Germinal center (tissue), 1 donor: Measurements from ENCODE around the gene KLHL36.

Experiments used
- DNase-seq: peaks from one replicate; pipeline ENCODE4 v3.0.0; 2012; ENCODE audit warnings: mixed read lengths, low spot score

KLHL36 gene

GRCh38 chr16:84648595-84649510 lies 542 bp downstream of the KLHL36 start:
- peak; percentile 78 for DNase-seq

GRCh38 chr16:84649511-84649861 lies 1.2 kb downstream of the KLHL36 start:
- DNase-seq = no peak

- no peak for DNase-seq
These were observed 2.0 kb downstream of the KLHL36 start for GRCh38 chr16:84650062-84650991.

- no peak for DNase-seq
These were observed 4.3 kb downstream of the KLHL36 start for GRCh38 chr16:84652566-84652965.

DNA sequence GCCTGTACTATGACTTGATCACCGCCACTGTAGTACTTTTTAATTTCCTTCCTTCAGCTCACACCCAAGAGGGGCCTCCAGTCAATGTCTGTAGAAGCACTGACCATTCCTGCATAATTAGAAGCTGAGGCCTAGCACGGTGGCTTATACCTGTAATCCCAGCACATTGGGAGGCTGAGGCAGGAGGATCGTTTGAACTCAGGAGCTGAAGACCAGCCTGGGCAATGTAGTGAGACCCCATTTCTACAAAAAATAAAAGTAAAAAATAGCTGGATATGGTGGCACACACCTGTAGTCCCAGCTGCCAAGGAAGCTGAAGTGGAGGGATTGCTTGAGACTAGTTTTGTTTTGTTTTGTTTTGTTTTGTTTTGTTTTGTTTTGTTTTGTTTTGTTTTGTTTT lies 5.9 kb downstream of the KLHL36 start:
- no peak for DNase-seq

- no peak for DNase-seq
These were observed 6.7 kb downstream of the KLHL36 start for GRCh38 chr16:84654998-84655397.

GRCh38 chr16:84656649-84657048 lies 8.3 kb downstream of the KLHL36 start:
- DNase-seq = peak; percentile 46

- DNase-seq = no peak
These were observed 9.0 kb downstream of the KLHL36 start for GRCh38 chr16:84657229-84657837.

DNA sequence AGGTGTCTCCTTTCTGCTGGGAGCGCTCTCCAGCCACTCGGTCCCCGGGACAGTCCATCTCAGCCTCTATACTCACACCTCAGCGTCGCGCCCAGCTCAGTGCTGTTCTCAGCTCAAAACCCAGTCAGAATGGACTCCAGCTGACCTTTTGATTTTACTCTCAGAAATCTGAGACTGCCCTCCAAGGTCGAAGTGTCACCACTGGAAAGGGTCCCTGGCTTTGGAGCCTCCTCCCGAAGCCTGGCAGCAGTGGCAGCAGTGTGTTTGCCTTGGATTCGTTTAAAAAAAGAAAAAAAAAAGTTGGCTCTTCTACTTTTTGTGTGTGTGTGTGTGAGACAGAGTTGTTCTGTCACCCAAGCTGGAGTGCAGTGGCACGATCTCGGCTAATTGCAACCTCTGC lies 10.4 kb downstream of the KLHL36 start:
- no peak for DNase-seq

- no peak for DNase-seq
These were observed 11.5 kb downstream of the KLHL36 start for GRCh38 chr16:84659656-84660300.

DNA sequence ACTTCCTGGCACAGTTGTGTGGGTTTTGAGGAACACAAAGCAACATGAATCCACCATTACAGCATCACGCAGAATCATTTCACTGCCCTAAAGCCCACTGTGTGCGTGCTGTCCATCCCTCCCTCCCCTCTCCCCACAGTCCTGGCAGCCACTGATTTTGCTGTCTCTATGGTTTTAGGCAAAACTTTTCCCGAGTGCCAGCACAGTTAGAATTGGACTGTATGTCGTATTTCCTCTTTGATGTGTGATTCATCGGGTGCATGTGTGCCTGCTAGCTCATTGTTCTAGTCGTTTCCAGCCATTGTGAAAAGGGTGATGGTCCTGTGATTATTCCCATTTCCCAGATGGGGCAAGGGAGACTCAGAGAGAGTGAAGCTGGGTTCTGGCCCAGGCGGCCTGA lies 12.7 kb downstream of the KLHL36 start:
- no peak for DNase-seq

GRCh38 chr16:84661418-84662060 lies 13.2 kb downstream of the KLHL36 start:
- DNase-seq = no peak

DNA sequence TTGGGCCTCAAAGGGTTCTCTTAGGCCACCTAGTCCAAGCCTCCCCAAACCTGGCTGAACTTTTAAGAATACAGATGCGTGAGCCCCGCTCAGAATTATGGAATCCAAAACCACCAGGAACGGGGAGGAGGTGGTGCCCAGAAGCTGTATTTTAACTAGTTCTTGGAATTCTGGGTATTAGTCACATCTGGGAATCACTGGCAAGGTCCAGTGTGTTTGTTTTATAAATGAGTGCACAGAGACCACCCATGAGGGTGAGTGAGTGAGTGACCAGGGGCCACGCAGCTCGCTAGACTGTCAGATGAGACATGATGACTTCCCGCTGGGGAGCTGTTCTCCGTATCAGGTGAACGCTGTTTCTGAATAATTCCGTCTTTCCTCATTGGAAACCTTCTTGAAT lies 14.2 kb downstream of the KLHL36 start:
- no peak for DNase-seq

DNA sequence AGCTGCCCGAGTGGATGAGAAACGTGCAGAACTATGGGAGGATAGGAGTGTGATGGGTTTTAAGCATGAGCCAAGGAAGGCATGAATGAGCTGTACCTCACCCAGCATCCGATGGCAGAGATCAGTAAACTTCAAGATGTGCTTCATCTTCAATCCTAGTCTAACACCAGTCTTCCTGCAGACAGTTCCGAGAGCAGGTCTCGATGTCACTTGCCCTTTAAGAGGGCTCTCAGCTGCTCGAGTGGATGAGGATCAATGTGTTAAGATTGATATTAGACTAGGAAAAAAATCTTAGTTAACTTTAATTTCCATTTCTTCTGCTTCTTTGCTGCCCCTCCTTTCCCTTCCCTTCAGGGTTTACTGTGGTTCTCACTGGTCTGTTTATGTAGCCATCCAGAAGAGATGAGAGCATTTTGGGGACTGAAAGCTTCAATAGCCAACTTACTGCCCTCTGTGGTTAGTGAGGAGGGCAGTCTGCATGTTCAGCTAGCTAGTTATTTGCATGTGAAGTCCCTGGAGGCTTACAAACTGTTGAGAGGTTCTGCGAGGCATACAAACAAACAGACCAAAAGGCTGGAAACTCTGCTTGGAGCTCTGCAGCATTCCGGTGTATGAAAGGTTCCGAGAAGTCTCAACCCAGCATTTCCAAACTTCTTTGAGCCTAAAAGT lies 15.3 kb downstream of the KLHL36 start:
- peak; percentile 55 for DNase-seq

DNA sequence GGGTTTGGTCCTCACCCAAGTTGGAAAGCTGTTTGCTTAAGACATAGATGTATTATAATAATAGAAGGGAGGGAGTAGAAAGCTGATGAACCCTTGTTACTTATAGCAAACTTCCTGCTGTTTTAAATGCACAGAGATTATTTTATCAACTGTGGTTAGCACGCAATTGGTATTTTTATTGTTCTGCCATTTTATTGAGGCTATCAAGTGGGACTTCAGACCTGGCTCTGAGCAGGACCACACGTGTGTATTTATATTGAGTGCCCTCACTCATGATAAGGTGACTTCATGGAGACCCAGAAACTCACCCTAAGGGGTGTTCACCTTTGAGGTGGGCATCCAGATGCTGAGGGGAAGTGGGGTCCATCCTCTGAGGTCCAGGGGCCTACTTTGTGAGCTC lies 17.0 kb downstream of the KLHL36 start:
- no peak for DNase-seq

GRCh38 chr16:84665843-84666242 lies 17.5 kb downstream of the KLHL36 start:
- no peak for DNase-seq

GRCh38 chr16:84667600-84668309 lies 19.4 kb downstream of the KLHL36 start:
- no peak for DNase-seq

DNA sequence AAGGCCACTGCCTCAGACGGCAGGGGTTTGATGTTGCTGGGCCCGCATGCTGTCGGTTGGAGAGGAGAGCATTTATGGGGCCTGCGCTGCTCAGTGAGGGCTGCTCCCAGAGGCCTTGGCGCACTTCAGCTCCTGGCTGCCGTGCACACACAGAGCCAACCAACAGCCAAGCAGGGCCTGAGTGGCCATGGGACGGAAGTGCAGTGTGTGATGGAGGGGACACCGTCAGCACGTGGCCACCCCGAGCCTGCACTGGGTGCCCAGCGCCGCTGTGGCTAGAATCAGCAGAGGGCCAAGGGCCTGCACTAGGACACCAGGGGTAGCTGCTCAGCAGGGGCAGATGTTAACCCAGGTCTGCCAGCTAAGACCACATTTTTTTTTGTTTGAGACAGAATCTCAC lies 21.8 kb downstream of the KLHL36 start:
- DNase-seq = no peak

- DNase-seq = peak; percentile 84
These were observed 24.2 kb downstream of the KLHL36 start for GRCh38 chr16:84672276-84673202.
